PC-9 (cell line): ENCODE results near the gene JAML. TPM values are rescaled to one million over a fixed set of nuclear protein-coding genes. Genes with fewer than 3 reads are reported as not detected.

Experiments used
- BruUV-seq: library from RNA; stranded (reverse); fragments of 400-500 nt; replicated peaks from 2 replicates; lab custom pipeline; 2021; lab: Mats Ljungman, UMichigan
- CTCF ChIA-PET: fragments of 300-600 bp; sonication (Branson Sonifier 250); formaldehyde crosslinking; loops from one replicate; lab custom pipeline; 2022; ENCODE audit warnings: antibody characterized with exemption; lab: Charles Lee
- POLR2A ChIA-PET: fragments of 300-600 bp; sonication (Branson Sonifier 250); formaldehyde crosslinking; loops from one replicate; lab custom pipeline; 2022; ENCODE audit warnings: antibody characterized with exemption; ENCODE audit not compliant: unreplicated experiment; lab: Charles Lee
- DNase-seq, 2 experiments: peaks; one replicate each; pipeline versions ENCODE4 v3.0.0 to v3.0.0-alpha.2; 2015 to 2022; ENCODE audit warnings: mixed read lengths in 1 of 2
- H2AFZ ChIP-seq: fragments of 200-600 bp; sonication (generic); 2 replicates; pipeline ENCODE4 v1.8.1; 2017; ENCODE audit warnings: antibody characterized with exemption
- H3F3A ChIP-seq: fragments of 200-600 bp; sonication (generic); 2 replicates; pipeline ENCODE4 v1.8.1; 2017; ENCODE audit warnings: antibody characterized with exemption, mild to moderate bottlenecking, low read depth; ENCODE audit not compliant: insufficient read depth
- H3K27ac ChIP-seq: fragments of 200-600 bp; sonication (generic); 2 replicates; pipeline ENCODE4 v1.6.1; 2016; ENCODE audit warnings: mixed run types
- H3K27me3 ChIP-seq: fragments of 200-600 bp; sonication (generic); 2 replicates; pipeline ENCODE4 v1.6.1; 2016; ENCODE audit warnings: low read depth, mixed run types; ENCODE audit not compliant: insufficient read depth
- H3K36me3 ChIP-seq: fragments of 200-600 bp; sonication (generic); 2 replicates; pipeline ENCODE4 v1.6.1; 2016; ENCODE audit warnings: low read depth, mixed run types
- H3K4me1 ChIP-seq: fragments of 200-600 bp; sonication (generic); replicated peaks from 2 replicates; pipeline ENCODE4 v1.6.1; 2016; ENCODE audit warnings: mixed run types; ENCODE audit not compliant: insufficient read depth
- H3K4me2 ChIP-seq: fragments of 200-600 bp; sonication (generic); 2 replicates; pipeline ENCODE4 v1.6.1; 2017; ENCODE audit warnings: mixed run types
- H3K4me3 ChIP-seq: fragments of 200-600 bp; sonication (generic); 2 replicates; pipeline ENCODE4 v1.6.1; 2016; ENCODE audit warnings: mixed run types
- H3K79me2 ChIP-seq: fragments of 200-600 bp; sonication (generic); 2 replicates; pipeline ENCODE4 v1.6.1; 2017; ENCODE audit warnings: low read depth, mixed run types
- H3K9me2 ChIP-seq: fragments of 200-600 bp; sonication (generic); 2 replicates; pipeline ENCODE4 v1.8.1; 2017; ENCODE audit warnings: mild to moderate bottlenecking; ENCODE audit not compliant: insufficient read depth
- H3K9me3 ChIP-seq: fragments of 200-600 bp; sonication (generic); 2 replicates; pipeline ENCODE4 v1.8.1; 2016; ENCODE audit warnings: low read depth; ENCODE audit not compliant: insufficient read depth
- H4K20me1 ChIP-seq: fragments of 200-600 bp; sonication (generic); 2 replicates; pipeline ENCODE4 v1.8.1; 2017; ENCODE audit not compliant: insufficient read depth
- CTCF ChIP-seq: fragments of 200-600 bp; sonication (generic); conservative IDR thresholded peaks from 2 replicates; pipeline ENCODE4 v1.6.1; 2017; ENCODE audit warnings: mixed run types, antibody characterized with exemption, mild to moderate bottlenecking, moderate library complexity
- EZH2 ChIP-seq: fragments of 200-600 bp; sonication (generic); IDR thresholded peaks from 2 replicates; pipeline ENCODE4 v1.8.0; 2017; ENCODE audit warnings: antibody characterized with exemption, low read depth
- intact Hi-C: fragments of 100-400 bp; cut with micrococcal nuclease; formaldehyde crosslinking; loops from one replicate; pipeline ENCODE4 v1.10.0; 2022; ENCODE audit not compliant: unreplicated experiment
- total RNA-seq: library from RNA; stranded (reverse); gene quantifications from 2 replicates; pipeline ENCODE4 v1.2.3, GENCODE V29; 2021

Gene JAML
- total RNA-seq, 1 experiment from 2014 or later, result not detected

GRCh38 chr11:118238421-118238820 is 13.6 kb upstream of the JAML start:
- H2AFZ ChIP-seq, result no peak overlapping the region
- H3K4me1 ChIP-seq, result peaks cover 65% of the 10 kb centered on the region
- H3K4me3 ChIP-seq, result no peak overlapping the region
- H3K9me2 ChIP-seq, result no peaks in the 10 kb centered on the region
- POLR2A ChIA-PET, result interaction anchor here (0.7 kb wide), 1 partner anchor 83 kb away, joined by 4 read pairs; no protein-coding TSS in a partner anchor
- H3K9me3 ChIP-seq, result no peaks in the 10 kb centered on the region
- H3K27me3 ChIP-seq, result no peaks in the 10 kb centered on the region
- CTCF ChIA-PET, result no interaction called here
- intact Hi-C loops, result no loop called here
- peaks cover 36% of the 10 kb centered on the region for H3F3A ChIP-seq
- no TSS peak for BruUV-seq
- no peak for DNase-seq
- peak overlapping the region; percentile 9; the same call in 1 of the 2 replicates for H3K4me2 ChIP-seq
- peaks cover 4% of the 10 kb centered on the region; the same call in 1 of the 2 replicates for H3K36me3 ChIP-seq
- H4K20me1 ChIP-seq, result no peaks in the 10 kb centered on the region
- peak overlapping the region; percentile 34; the same call in 1 of the 2 replicates for H3K27ac ChIP-seq
- TF ChIP-seq EZH2, result no peak
- TF ChIP-seq CTCF, result no peak
- H3K79me2 ChIP-seq, result peaks cover 34% of the 10 kb centered on the region

GRCh38 chr11:118236170-118236569 is 11.4 kb upstream of the JAML start:
- Histone ChIP-seq H3K27me3 (no peaks in the 10 kb centered on the region), H3K79me2 (peaks cover 19% of the 10 kb centered on the region), H3K36me3 (peaks cover 8% of the 10 kb centered on the region), H3K4me2 (no peak overlapping the region), H3F3A (peaks cover 30% of the 10 kb centered on the region), H3K4me1 (peaks cover 61% of the 10 kb centered on the region), H2AFZ (no peak overlapping the region), H3K9me3 (no peaks in the 10 kb centered on the region), H4K20me1 (no peaks in the 10 kb centered on the region), H3K27ac (no peak overlapping the region), H3K9me2 (no peaks in the 10 kb centered on the region), H3K4me3 (no peak overlapping the region)
- ChIA-PET CTCF (no interaction called here), POLR2A (no interaction called here)
- no TSS peak for BruUV-seq
- intact Hi-C loops, result no loop called here
- TF ChIP-seq EZH2 (no peak), CTCF (no peak)
- DNase-seq, result no peak

GRCh38 chr11:118234833-118235232 is 10.0 kb upstream of the JAML start:
- POLR2A ChIA-PET, result no interaction called here
- TF ChIP-seq EZH2 (no peak), CTCF (no peak)
- Histone ChIP-seq H3K4me2 (no peak overlapping the region), H3K27ac (peak overlapping the region; percentile 85; the same call in 1 of the 2 replicates), H3K9me3 (no peaks in the 10 kb centered on the region), H3K36me3 (peaks cover 12% of the 10 kb centered on the region), H2AFZ (no peak overlapping the region), H3F3A (peaks cover 24% of the 10 kb centered on the region), H3K4me1 (peaks cover 47% of the 10 kb centered on the region), H3K79me2 (peaks cover 7% of the 10 kb centered on the region; the same call in 1 of the 2 replicates), H4K20me1 (no peaks in the 10 kb centered on the region), H3K9me2 (no peaks in the 10 kb centered on the region), H3K27me3 (no peaks in the 10 kb centered on the region), H3K4me3 (no peak overlapping the region)
- DNase-seq, result no peak
- intact Hi-C loops, result no loop called here
- no TSS peak for BruUV-seq
- CTCF ChIA-PET, result no interaction called here
